SK-N-SH (cell line): ENCODE results near the gene HSBP1.

ENCODE experiments used
- ELF1 ChIP-seq: IDR thresholded peaks from 2 replicates; pipeline ENCODE4 v1.4.0; 2012
- EZH2phosphoT487 ChIP-seq: fragments of 200-600 bp; sonication (generic); IDR thresholded peaks from 2 replicates; pipeline ENCODE4 v1.6.1; 2017; ENCODE audit warnings: low read depth, mixed run types, mild to moderate bottlenecking, antibody characterized with exemption, moderate library complexity, borderline replicate concordance
- RAD21 ChIP-seq: IDR thresholded peaks from 2 replicates; pipeline ENCODE4 v1.6.1; 2012; ENCODE audit warnings: mild to moderate bottlenecking, low read length
- REST ChIP-seq: IDR thresholded peaks from 2 replicates; pipeline ENCODE4 v1.6.1; 2012; ENCODE audit warnings: mild to moderate bottlenecking, low read depth, low read length, moderate library complexity
- SMC3 ChIP-seq: IDR thresholded peaks from 2 replicates; pipeline ENCODE4 v1.6.1; 2012; ENCODE audit warnings: low read depth, low read length, improper control_type of control experiment
- TF ChIP-seq, protein P1 (sequence below): fragments of 200-600 bp; sonication (generic); IDR thresholded peaks from 2 replicates; pipeline ENCODE4 v1.6.1; 2017; ENCODE audit warnings: antibody characterized with exemption, mild to moderate bottlenecking, moderate library complexity
- TF ChIP-seq, protein P2 (sequence below): IDR thresholded peaks from 2 replicates; pipeline ENCODE4 v1.4.0; 2012; ENCODE audit warnings: low read depth

DNA sequence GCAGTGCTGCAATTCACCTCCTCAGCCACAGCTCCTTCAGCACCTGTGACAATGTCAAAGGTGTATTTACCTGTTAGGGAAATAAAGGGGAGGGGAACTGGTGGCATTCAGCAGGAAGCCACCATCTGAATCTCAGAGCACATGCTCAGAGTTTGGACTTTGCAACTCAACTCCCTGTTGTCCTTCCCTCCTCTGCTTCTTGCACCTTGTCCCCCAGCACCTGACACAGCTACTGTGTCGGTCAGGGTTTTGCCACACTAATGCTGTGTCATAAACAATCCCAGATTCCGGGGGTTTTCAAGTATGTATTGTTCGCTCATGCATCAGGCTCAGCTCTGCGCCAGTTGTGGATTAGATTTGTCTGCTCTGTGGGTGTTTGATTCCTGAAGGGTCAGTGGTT lies 43.7 kb downstream of the HSBP1 start:
- TF ChIP-seq, protein P1, sequence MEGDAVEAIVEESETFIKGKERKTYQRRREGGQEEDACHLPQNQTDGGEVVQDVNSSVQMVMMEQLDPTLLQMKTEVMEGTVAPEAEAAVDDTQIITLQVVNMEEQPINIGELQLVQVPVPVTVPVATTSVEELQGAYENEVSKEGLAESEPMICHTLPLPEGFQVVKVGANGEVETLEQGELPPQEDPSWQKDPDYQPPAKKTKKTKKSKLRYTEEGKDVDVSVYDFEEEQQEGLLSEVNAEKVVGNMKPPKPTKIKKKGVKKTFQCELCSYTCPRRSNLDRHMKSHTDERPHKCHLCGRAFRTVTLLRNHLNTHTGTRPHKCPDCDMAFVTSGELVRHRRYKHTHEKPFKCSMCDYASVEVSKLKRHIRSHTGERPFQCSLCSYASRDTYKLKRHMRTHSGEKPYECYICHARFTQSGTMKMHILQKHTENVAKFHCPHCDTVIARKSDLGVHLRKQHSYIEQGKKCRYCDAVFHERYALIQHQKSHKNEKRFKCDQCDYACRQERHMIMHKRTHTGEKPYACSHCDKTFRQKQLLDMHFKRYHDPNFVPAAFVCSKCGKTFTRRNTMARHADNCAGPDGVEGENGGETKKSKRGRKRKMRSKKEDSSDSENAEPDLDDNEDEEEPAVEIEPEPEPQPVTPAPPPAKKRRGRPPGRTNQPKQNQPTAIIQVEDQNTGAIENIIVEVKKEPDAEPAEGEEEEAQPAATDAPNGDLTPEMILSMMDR = no peak
- no peak for TF ChIP-seq RAD21
- TF ChIP-seq, protein P2, sequence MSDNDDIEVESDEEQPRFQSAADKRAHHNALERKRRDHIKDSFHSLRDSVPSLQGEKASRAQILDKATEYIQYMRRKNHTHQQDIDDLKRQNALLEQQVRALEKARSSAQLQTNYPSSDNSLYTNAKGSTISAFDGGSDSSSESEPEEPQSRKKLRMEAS = no peak
- no peak for TF ChIP-seq REST
- TF ChIP-seq SMC3 = no peak
- TF ChIP-seq ELF1 = no peak
- TF ChIP-seq EZH2phosphoT487 = no peak
